Uterus (tissue), 4 donors: ENCODE measurements around the gene SOX11. TPM values are rescaled to one million over a fixed set of nuclear protein-coding genes. Genes with fewer than 3 reads are reported as not detected.

Experiments used
- DNase-seq, 2 donors: peaks; one replicate each; pipeline ENCODE4 v3.0.0-alpha.2; 2019 to 2020
- H3K27ac ChIP-seq, 2 donors: fragments of 200-600 bp; sonication (generic); 1 replicate in 1 of 2; 2 replicates in 1 of 2; pipeline ENCODE4 v1.5.1; 2016 to 2018
- H3K27me3 ChIP-seq, 2 donors: fragments of 200-600 bp; sonication (generic); one replicate each; pipeline ENCODE4 v1.5.1; 2018 to 2019; ENCODE audit warnings: control low read depth in 1 of 2
- H3K36me3 ChIP-seq, 2 donors: fragments of 200-600 bp; sonication (generic); one replicate each; pipeline ENCODE4 v1.5.1; 2019; ENCODE audit warnings: control low read depth in 1 of 2
- H3K4me1 ChIP-seq, 2 donors: fragments of 200-600 bp; sonication (generic); one replicate each; pipeline ENCODE4 v1.5.1; 2018 to 2019; ENCODE audit warnings: control low read depth in 1 of 2
- H3K4me3 ChIP-seq, 2 donors: fragments of 200-600 bp; sonication (generic); 1 replicate in 1 of 2; 2 replicates in 1 of 2; pipeline ENCODE4 v1.5.1; 2018 to 2019; ENCODE audit warnings: mild to moderate bottlenecking in 1 of 2
- H3K9me3 ChIP-seq, 2 donors: fragments of 200-600 bp; sonication (generic); one replicate each; pipeline ENCODE4 v1.5.1; 2019; ENCODE audit warnings: control low read depth in 1 of 2
- CTCF ChIP-seq, 4 experiments: fragments of 200-600 bp in 2 of 4; fragments of 450-650 bp in 2 of 4; sonication (generic) in 2 of 4; IDR thresholded peaks; one replicate each; pipeline ENCODE4 v1.5.1; 2016 to 2019; ENCODE audit warnings: antibody characterized with exemption in 4 of 4, mild to moderate bottlenecking in 2 of 4, moderate library complexity in 1 of 4
- POLR2A ChIP-seq, 2 donors: fragments of 450-650 bp; IDR thresholded peaks; one replicate each; pipeline ENCODE4 v1.6.1; 2016; ENCODE audit warnings: antibody characterized with exemption in 2 of 2, mild to moderate bottlenecking in 1 of 2, moderate library complexity in 1 of 2
- intact Hi-C: fragments of 100-400 bp; cut with DNase I; formaldehyde crosslinking; loops from one replicate; pipeline ENCODE4 v1.15.1; 2023; ENCODE audit warnings: low total_unique reads
- total RNA-seq, 4 donors: library from RNA; depleted of rRNA in 3 of 4; stranded (reverse); fragments of >200 nt in 3 of 4; gene quantifications; one replicate each; pipeline versions ENCODE4 v1.1.0 to v1.2.4, GENCODE V29; 2014 to 2023
- donor health status: DM: yes; HTN: yes; CAD: no.

Gene SOX11
- total RNA-seq, 4 donors from 2014 or later, result 9.3 TPM; not detected in 3

- Histone ChIP-seq H3K4me1 (no peaks in the 10 kb centered on the region), H3K27me3 (no peaks in the 10 kb centered on the region), H3K9me3 (no peaks in the 10 kb centered on the region), H3K36me3 (no peaks in the 10 kb centered on the region), H3K4me3 (no peak overlapping the region), H3K27ac (no peak overlapping the region)
- intact Hi-C loops, result no loop called here
- DNase-seq, result no peak
- no peak for TF ChIP-seq CTCF (IDR thresholded peaks at IDR 0.05)
- TF ChIP-seq POLR2A (IDR thresholded peaks at IDR 0.05), result no peak
Observed at GRCh38 chr2:5736886-5737285, 44.7 kb downstream of the SOX11 start.

- H3K4me3 ChIP-seq, result no peak overlapping the region
- no peaks in the 10 kb centered on the region for H3K4me1 ChIP-seq
- no peaks in the 10 kb centered on the region for H3K9me3 ChIP-seq
- intact Hi-C loops, result no loop called here
- H3K27me3 ChIP-seq, result no peaks in the 10 kb centered on the region
- no peak overlapping the region for H3K27ac ChIP-seq
- DNase-seq, result no peak
- no peak for TF ChIP-seq CTCF (IDR thresholded peaks at IDR 0.05)
- no peak for TF ChIP-seq POLR2A (IDR thresholded peaks at IDR 0.05)
- H3K36me3 ChIP-seq, result no peaks in the 10 kb centered on the region
Observed at GRCh38 chr2:5740053-5740452, 47.9 kb downstream of the SOX11 start.

- no peaks in the 10 kb centered on the region for H3K36me3 ChIP-seq
- no peaks in the 10 kb centered on the region for H3K27me3 ChIP-seq
- no peak overlapping the region for H3K4me3 ChIP-seq
- no peaks in the 10 kb centered on the region for H3K9me3 ChIP-seq
- H3K4me1 ChIP-seq, result no peaks in the 10 kb centered on the region
- intact Hi-C loops, result no loop called here
- TF ChIP-seq CTCF (IDR thresholded peaks at IDR 0.05) (no peak), POLR2A (IDR thresholded peaks at IDR 0.05) (no peak)
- no peak overlapping the region for H3K27ac ChIP-seq
- no peak for DNase-seq
Observed at GRCh38 chr2:5740817-5741216, 48.6 kb downstream of the SOX11 start.

- no peak overlapping the region for H3K27ac ChIP-seq
- TF ChIP-seq POLR2A (IDR thresholded peaks at IDR 0.05) (no peak), CTCF (IDR thresholded peaks at IDR 0.05) (no peak)
- no peaks in the 10 kb centered on the region for H3K27me3 ChIP-seq
- H3K36me3 ChIP-seq, result no peaks in the 10 kb centered on the region
- intact Hi-C loops, result no loop called here
- H3K9me3 ChIP-seq, result no peaks in the 10 kb centered on the region
- H3K4me3 ChIP-seq, result no peak overlapping the region
- no peaks in the 10 kb centered on the region for H3K4me1 ChIP-seq
- DNase-seq, result no peak
Observed at GRCh38 chr2:5741242-5741641, 49.1 kb downstream of the SOX11 start.

GRCh38 chr2:5742126-5742525 is 49.9 kb downstream of the SOX11 start:
- TF ChIP-seq CTCF (IDR thresholded peaks at IDR 0.05) (no peak), POLR2A (IDR thresholded peaks at IDR 0.05) (no peak)
- no peak overlapping the region for H3K4me3 ChIP-seq
- DNase-seq, result no peak
- H3K4me1 ChIP-seq, result no peaks in the 10 kb centered on the region
- no peaks in the 10 kb centered on the region for H3K27me3 ChIP-seq
- H3K27ac ChIP-seq, result no peak overlapping the region
- H3K36me3 ChIP-seq, result no peaks in the 10 kb centered on the region
- intact Hi-C loops, result no loop called here
- H3K9me3 ChIP-seq, result no peaks in the 10 kb centered on the region
